Loucy (cell line): ENCODE data around the gene SLCO2A1.

ENCODE experiments used
- EZH2phosphoT487 ChIP-seq: fragments of 200-600 bp; IDR thresholded peaks from 2 replicates; pipeline ENCODE4 v1.6.1; 2018; ENCODE audit warnings: antibody characterized with exemption, mild to moderate bottlenecking, moderate library complexity, borderline replicate concordance
- TF ChIP-seq, protein P1 (sequence below): fragments of 200-600 bp; sonication (generic); conservative IDR thresholded peaks from 2 replicates; pipeline ENCODE4 v1.5.1; 2014; ENCODE audit warnings: mild to moderate bottlenecking, antibody characterized with exemption, low read length

DNA sequence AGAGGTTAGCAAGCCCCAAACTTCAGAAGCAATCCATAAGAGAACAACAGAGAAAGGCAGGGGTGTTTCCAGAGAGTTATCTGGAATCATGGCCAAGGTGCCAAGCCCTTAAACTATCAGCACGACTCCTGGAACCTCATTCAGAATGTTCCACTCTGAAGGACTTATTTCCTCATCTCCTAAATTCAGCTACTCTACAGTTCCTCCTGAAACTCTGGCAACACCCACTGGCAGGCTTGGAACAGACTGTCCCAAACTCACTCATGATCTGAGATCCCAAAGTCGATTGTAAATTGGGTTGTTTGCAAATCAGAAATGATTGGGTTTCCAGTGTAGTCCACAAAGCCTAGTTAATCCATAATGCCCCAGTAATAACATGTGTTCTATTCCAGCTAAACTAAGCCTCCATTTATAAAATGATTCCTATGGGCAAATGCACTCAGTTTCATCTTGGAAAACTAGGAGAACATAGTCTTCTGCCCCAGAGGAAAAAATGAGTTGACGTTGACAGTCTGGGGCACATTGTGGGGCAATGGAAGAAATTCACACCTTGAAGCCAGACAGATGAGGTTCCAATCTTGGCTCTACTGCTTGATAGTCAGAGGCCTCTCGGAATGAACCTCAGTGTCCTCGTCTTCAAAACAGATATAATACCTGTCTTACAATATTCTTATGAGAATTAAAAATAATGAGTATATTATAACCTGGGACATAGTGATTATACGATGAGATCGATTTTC is 65.9 kb downstream of the SLCO2A1 start:
- TF ChIP-seq, protein P1, sequence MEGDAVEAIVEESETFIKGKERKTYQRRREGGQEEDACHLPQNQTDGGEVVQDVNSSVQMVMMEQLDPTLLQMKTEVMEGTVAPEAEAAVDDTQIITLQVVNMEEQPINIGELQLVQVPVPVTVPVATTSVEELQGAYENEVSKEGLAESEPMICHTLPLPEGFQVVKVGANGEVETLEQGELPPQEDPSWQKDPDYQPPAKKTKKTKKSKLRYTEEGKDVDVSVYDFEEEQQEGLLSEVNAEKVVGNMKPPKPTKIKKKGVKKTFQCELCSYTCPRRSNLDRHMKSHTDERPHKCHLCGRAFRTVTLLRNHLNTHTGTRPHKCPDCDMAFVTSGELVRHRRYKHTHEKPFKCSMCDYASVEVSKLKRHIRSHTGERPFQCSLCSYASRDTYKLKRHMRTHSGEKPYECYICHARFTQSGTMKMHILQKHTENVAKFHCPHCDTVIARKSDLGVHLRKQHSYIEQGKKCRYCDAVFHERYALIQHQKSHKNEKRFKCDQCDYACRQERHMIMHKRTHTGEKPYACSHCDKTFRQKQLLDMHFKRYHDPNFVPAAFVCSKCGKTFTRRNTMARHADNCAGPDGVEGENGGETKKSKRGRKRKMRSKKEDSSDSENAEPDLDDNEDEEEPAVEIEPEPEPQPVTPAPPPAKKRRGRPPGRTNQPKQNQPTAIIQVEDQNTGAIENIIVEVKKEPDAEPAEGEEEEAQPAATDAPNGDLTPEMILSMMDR = no peak
- no peak for TF ChIP-seq EZH2phosphoT487
